ENCODE data around the gene CASP8.

CASP8 gene

DNA sequence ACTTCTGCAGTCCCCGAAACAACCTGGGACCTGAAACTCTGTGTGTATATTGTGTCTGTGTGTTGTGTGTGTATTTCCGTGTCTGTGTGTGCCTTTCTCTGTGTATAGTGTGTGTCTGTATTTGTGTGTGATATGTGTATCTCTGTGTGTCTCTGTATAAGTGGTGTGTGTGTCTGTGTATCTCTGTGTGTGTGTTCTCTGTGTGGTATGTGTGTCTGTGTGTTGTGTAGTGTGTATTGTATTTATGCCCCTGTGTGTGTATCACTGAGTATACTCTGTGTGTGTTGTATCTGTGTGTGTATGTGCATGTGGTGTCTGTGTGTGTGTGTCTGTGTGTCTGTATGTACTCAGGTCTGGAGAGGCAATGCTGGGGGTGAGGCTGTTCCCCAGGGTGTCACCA lies 11.6 kb downstream of the CASP8 start:
- TF ChIP-seq CTCF (IDR thresholded peaks at IDR 0.05; ENCODE audit: low read depth, low read length): no peak
- H3K4me3 ChIP-seq (ENCODE audit: low read depth, low read length): no peak overlapping the region

GRCh38 chr2:201273330-201273983 lies 13.1 kb downstream of the CASP8 start:
- H3K4me3 ChIP-seq (ENCODE audit: low read depth, low read length): no peak overlapping the region
- TF ChIP-seq CTCF (IDR thresholded peaks at IDR 0.05; ENCODE audit: low read depth, low read length): no peak

GRCh38 chr2:201275069-201275468 lies 14.7 kb downstream of the CASP8 start:
- no peak overlapping the region for H3K4me3 ChIP-seq (ENCODE audit: low read depth, low read length)
- TF ChIP-seq CTCF (IDR thresholded peaks at IDR 0.05; ENCODE audit: low read depth, low read length): no peak

DNA sequence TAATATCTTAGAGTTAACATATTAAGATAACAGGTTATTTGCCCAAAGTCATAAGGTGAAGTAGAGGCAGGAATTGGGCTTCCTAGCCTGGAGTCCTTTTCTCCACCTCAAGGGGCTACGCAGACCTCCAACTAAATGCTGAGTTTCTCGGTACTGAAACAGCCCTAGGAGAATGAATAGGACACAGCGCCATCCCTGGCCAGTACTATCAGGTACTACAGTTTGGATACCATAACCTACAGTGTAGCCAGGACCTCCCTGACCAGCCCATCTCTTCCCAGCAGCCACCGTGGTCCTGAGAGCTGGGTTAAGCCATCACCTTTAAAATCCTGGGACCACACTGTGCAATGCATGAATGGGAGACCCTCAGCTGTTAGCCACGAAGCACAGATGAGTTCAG lies 15.7 kb downstream of the CASP8 start:
- no peak for TF ChIP-seq CTCF (IDR thresholded peaks at IDR 0.05; ENCODE audit: low read depth, low read length)
- H3K4me3 ChIP-seq (ENCODE audit: low read depth, low read length): no peak overlapping the region

- TF ChIP-seq CTCF (IDR thresholded peaks at IDR 0.05; ENCODE audit: low read depth, low read length): no peak
- no peak overlapping the region for H3K4me3 ChIP-seq (ENCODE audit: low read depth, low read length)
Observed at GRCh38 chr2:201276511-201276910, 16.2 kb downstream of the CASP8 start.

GRCh38 chr2:201279079-201279478 lies 18.7 kb downstream of the CASP8 start:
- TF ChIP-seq CTCF (IDR thresholded peaks at IDR 0.05; ENCODE audit: low read depth, low read length): no peak

DNA sequence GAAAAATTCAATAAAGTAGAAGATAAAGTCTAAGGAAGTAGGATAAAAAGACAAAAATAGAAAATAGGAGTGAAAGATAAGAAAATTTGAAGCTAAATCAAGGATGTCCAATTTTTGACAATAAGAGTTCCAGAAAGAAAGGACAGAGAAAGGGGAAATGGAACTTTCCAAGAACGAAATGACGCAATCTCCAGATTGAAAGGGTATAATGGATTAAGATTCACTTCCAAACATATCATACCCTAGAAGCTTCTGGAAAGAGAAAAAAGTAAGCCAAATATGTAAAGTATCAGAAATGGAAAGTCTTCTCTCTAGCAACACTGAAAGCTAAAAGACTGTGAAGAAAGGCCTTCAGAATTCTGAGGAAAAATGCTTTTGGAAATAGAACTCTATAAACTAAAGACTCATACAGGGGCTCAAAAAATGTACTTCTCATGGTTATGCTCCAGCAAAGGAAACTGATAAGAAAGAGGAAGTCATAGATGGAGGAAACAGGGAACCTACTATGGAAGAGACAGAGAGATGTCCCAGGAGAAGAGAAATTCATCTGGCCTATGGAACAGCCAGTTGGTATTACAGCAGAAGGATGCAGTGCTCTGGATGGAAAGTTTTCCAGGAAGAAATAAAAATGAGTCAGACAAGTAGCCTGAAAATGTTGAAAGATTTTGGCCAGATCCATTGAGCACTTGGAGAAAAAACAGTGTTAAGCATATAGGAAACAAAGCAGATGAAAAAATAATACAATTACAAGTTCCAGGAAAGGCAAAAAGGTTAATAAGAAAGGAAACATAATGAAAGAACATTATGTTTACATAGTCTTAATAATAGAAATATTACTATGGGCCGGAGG lies 20.1 kb downstream of the CASP8 start:
- H3K4me3 ChIP-seq (ENCODE audit: low read depth, low read length): no peak overlapping the region
- TF ChIP-seq CTCF (IDR thresholded peaks at IDR 0.05; ENCODE audit: low read depth, low read length): no peak

More at GRCh38 chr2:201279079-201279478, 18.7 kb downstream of the CASP8 start:
- no peak overlapping the region for H3K4me3 ChIP-seq (ENCODE audit: low read depth, low read length)

Measured in WI38 (cell line).